ENCODE measurements around the gene ACTL7A.

ACTL7A gene

DNA sequence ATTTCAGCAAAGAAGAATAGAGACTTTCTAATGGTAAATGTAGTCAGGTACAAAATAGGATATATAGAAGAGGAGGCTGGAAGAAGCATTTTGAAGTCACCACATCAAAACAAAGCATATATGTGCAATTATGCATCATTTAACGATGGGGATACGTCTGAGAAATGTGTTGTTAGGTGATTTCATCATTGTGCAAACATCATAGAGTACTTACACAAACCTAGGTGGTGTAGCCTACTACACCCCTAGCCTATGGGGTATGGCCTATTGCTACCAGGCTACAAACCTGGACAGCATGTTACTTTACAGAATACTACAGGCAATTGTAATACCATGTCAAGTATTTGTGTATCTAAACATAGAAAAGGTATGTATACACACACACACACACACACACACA lies 43.4 kb downstream of the ACTL7A start:
- ChIA-PET CTCF (no interaction called here), POLR2A (no interaction called here)
- Histone ChIP-seq H3K27ac (ENCODE audit: extremely low read depth, low read depth, low read length) (no peak overlapping the region), H3K36me3 (ENCODE audit: control insufficient read depth in 2 of 2, insufficient read depth in 1 of 2, low read length in 2 of 2) (peaks cover 27 to 95% of the 10 kb centered on the region in 2 experiments), H3K4me3 (ENCODE audit: low read depth, low read length) (no peak overlapping the region), H3K9me3 (ENCODE audit: control insufficient read depth, insufficient read depth, low read depth, low read length) (no peaks in the 10 kb centered on the region), H3K4me1 (ENCODE audit: control insufficient read depth, insufficient read depth, low read length) (no peaks in the 10 kb centered on the region; the same call in 1 of the 2 replicates)
- TF ChIP-seq ZNF121 (tag by site-specific recombination; IDR thresholded peaks at IDR 0.05) (no peak), INSM2 (tag by site-specific recombination; IDR thresholded peaks at IDR 0.05) (no peak), SP3 (tag by site-specific recombination; IDR thresholded peaks at IDR 0.05) (no peak), ZNF146 (tag by site-specific recombination; IDR thresholded peaks at IDR 0.05) (no peak), ZBTB8A (tag by site-specific recombination; IDR thresholded peaks at IDR 0.05) (no peak), KLF7 (tag by site-specific recombination; IDR thresholded peaks at IDR 0.05; ENCODE audit: borderline replicate concordance) (no peak), ZNF112 (tag by site-specific recombination; IDR thresholded peaks at IDR 0.05) (no peak), GLI2 (tag by site-specific recombination; IDR thresholded peaks at IDR 0.05; ENCODE audit: borderline replicate concordance, low read depth) (no peak), ZNF24 (tag by site-specific recombination; IDR thresholded peaks at IDR 0.05) (no peak), ZIC2 (tag by site-specific recombination; IDR thresholded peaks at IDR 0.05) (no peak), ZNF169 (tag by site-specific recombination; IDR thresholded peaks at IDR 0.05) (no peak), ZNF140 (tag by site-specific recombination; IDR thresholded peaks at IDR 0.05) (no peak), ZNF692 (tag by site-specific recombination; IDR thresholded peaks at IDR 0.05) (no peak), ZNF747 (tag by site-specific recombination; IDR thresholded peaks at IDR 0.05) (no peak), ZNF521 (tag by site-specific recombination; IDR thresholded peaks at IDR 0.05) (no peak)
- TF ChIP-seq, protein P1, sequence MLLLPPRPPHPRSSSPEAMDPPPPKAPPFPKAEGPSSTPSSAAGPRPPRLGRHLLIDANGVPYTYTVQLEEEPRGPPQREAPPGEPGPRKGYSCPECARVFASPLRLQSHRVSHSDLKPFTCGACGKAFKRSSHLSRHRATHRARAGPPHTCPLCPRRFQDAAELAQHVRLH (tag by site-specific recombination; IDR thresholded peaks at IDR 0.05) = no peak

GRCh38 chr9:108910402-108910801 lies 48.3 kb downstream of the ACTL7A start:
- ChIA-PET CTCF (no interaction called here), POLR2A (no interaction called here)
- no peaks in the 10 kb centered on the region for H3K9me3 ChIP-seq (ENCODE audit: control insufficient read depth, insufficient read depth, low read depth, low read length)
- no peaks in the 10 kb centered on the region for H3K4me1 ChIP-seq (ENCODE audit: control insufficient read depth, insufficient read depth, low read length)
- no peak overlapping the region for H3K4me3 ChIP-seq (ENCODE audit: low read depth, low read length)
- no peak overlapping the region for H3K27ac ChIP-seq (ENCODE audit: extremely low read depth, low read depth, low read length)
- H3K36me3 ChIP-seq (ENCODE audit: control insufficient read depth in 2 of 2, insufficient read depth in 1 of 2, low read length in 2 of 2) = peaks cover 40 to 91% of the 10 kb centered on the region in 2 experiments
- TF ChIP-seq ZBTB7A (tag by site-specific recombination; IDR thresholded peaks at IDR 0.05; ENCODE audit: low read depth) = no peak
- no peak for TF ChIP-seq ZSCAN23 (tag by site-specific recombination; IDR thresholded peaks at IDR 0.05)
- TF ChIP-seq MYNN (tag by site-specific recombination; IDR thresholded peaks at IDR 0.05; ENCODE audit: borderline replicate concordance) = no peak
- TF ChIP-seq SALL2 (tag by site-specific recombination; IDR thresholded peaks at IDR 0.05; ENCODE audit: borderline replicate concordance) = no peak
- no peak for TF ChIP-seq KLF17 (tag by site-specific recombination; IDR thresholded peaks at IDR 0.05)

Data from HEK293 (cell line).